Natural killer cell (primary cell): ENCODE data around the gene ATL2. TPM values are rescaled to one million over a fixed set of nuclear protein-coding genes. Genes with fewer than 3 reads are reported as not detected.

Source experiments
- ATAC-seq, 3 donors: fragments of 150-1000 bp in 2 of 3; fragments of 200-7000 bp in 1 of 3; cut with Tn5 transposase; 1 replicate in 1 of 3; 2 replicates in 2 of 3; pipeline ENCODE4 v1.10.0; 2021; ENCODE audit warnings: mild to moderate bottlenecking in 2 of 3, moderate library complexity in 2 of 3
- DNase-seq, 2 donors: peaks; one replicate each; pipeline versions ENCODE4 v3.0.0 to v3.0.0-alpha.2; 2013 to 2021; ENCODE audit warnings: mixed read lengths in 1 of 2
- H3K27ac ChIP-seq: one replicate; pipeline ENCODE4 v1.5.1; 2013; ENCODE audit warnings: mild to moderate bottlenecking, low read length
- H3K27me3 ChIP-seq: one replicate; pipeline ENCODE4 v1.6.1; 2013; ENCODE audit warnings: low read length; ENCODE audit not compliant: control insufficient read depth, insufficient read depth
- H3K36me3 ChIP-seq: one replicate; pipeline ENCODE4 v1.6.1; 2013; ENCODE audit warnings: low read length; ENCODE audit not compliant: control insufficient read depth, insufficient read depth
- H3K4me1 ChIP-seq: one replicate; pipeline ENCODE4 v1.6.1; 2013; ENCODE audit warnings: low read length; ENCODE audit not compliant: control insufficient read depth, insufficient read depth
- H3K4me3 ChIP-seq: one replicate; pipeline ENCODE4 v1.5.1; 2013; ENCODE audit warnings: low read length
- H3K9me3 ChIP-seq: one replicate; pipeline ENCODE4 v1.6.1; 2013; ENCODE audit warnings: low read length; ENCODE audit not compliant: control insufficient read depth, insufficient read depth
- H3K27ac Mint-ChIP-seq, 2 donors: one replicate each; pipeline ENCODE4 v1.8.0; 2022; ENCODE audit warnings: mild to moderate bottlenecking in 2 of 2, mixed read lengths in 2 of 2, moderate library complexity in 1 of 2
- H3K27me3 Mint-ChIP-seq, 2 donors: one replicate each; pipeline ENCODE4 v1.8.0; 2022; ENCODE audit warnings: low read depth in 2 of 2, mixed read lengths in 2 of 2
- H3K36me3 Mint-ChIP-seq: one replicate; pipeline ENCODE4 v1.8.0; 2022; ENCODE audit warnings: mixed read lengths
- H3K4me1 Mint-ChIP-seq, 2 donors: one replicate each; pipeline ENCODE4 v1.8.0; 2022; ENCODE audit warnings: mixed read lengths in 2 of 2
- H3K4me3 Mint-ChIP-seq: one replicate; pipeline ENCODE4 v1.8.0; 2022; ENCODE audit warnings: mild to moderate bottlenecking, moderate library complexity, mixed read lengths
- H3K9me3 Mint-ChIP-seq, 2 donors: one replicate each; pipeline ENCODE4 v1.8.0; 2022; ENCODE audit warnings: mixed read lengths in 2 of 2
- WGBS: methylation state at CpG from one replicate; pipeline ENCODE4 v1.1.7; 2013; ENCODE audit warnings: missing lambda C conversion rate; ENCODE audit not compliant: insufficient coverage; 5-methylcytosine and 5-hydroxymethylcytosine counted together
- intact Hi-C: fragments of 100-400 bp; cut with micrococcal nuclease; formaldehyde crosslinking; loops from one replicate; pipeline ENCODE4 v1.14.2; 2022
- total RNA-seq, 4 donors: library from RNA; stranded (reverse); fragments of 120-200 nt in 1 of 4; gene quantifications; one replicate each; pipeline versions ENCODE4 v1.2.3 to v1.2.4, GENCODE V29; 2013 to 2022
- TF ChIP-seq, protein P1 (sequence below): fragments of 200-600 bp; IDR thresholded peaks from one replicate; pipeline ENCODE4 v1.8.0; 2022; ENCODE audit warnings: antibody characterized with exemption

The ATL2 gene
- total RNA-seq, 3 donors from 2014 or later (not counting 1 experiment from before 2014, with no cell fraction given) = 48.3 to 51.8 (median 51.5) TPM

- Histone ChIP-seq H3K9me3 (no peaks in the 10 kb centered on the region), H3K36me3 (peaks cover 44% of the 10 kb centered on the region)
Observed at GRCh38 chr2:38298539-38298938, 78.5 kb downstream of the ATL2 start.

GRCh38 chr2:38296197-38296780, 80.8 kb downstream of the ATL2 start:
- DNase-seq (peak in 1 of 2 donors; percentile 22), ATAC-seq (no peak)
- Mint-ChIP-seq H3K36me3 (peaks cover 23% of the 10 kb centered on the region), H3K27me3 (no peaks in the 10 kb centered on the region), H3K4me1 (no peaks in the 10 kb centered on the region), H3K4me3 (no peak overlapping the region), H3K27ac (no peak overlapping the region), H3K9me3 (no peaks in the 10 kb centered on the region)
- no peaks in the 10 kb centered on the region for H3K4me1 ChIP-seq
- H3K27me3 ChIP-seq = no peaks in the 10 kb centered on the region
- WGBS = 97% methylated on average over 7 of the region's 7 CpGs
- no peaks in the 10 kb centered on the region for H3K9me3 ChIP-seq
- H3K4me3 ChIP-seq = no peak overlapping the region
- H3K36me3 ChIP-seq = peaks cover 36% of the 10 kb centered on the region
- no peak overlapping the region for H3K27ac ChIP-seq
- TF ChIP-seq, protein P1, sequence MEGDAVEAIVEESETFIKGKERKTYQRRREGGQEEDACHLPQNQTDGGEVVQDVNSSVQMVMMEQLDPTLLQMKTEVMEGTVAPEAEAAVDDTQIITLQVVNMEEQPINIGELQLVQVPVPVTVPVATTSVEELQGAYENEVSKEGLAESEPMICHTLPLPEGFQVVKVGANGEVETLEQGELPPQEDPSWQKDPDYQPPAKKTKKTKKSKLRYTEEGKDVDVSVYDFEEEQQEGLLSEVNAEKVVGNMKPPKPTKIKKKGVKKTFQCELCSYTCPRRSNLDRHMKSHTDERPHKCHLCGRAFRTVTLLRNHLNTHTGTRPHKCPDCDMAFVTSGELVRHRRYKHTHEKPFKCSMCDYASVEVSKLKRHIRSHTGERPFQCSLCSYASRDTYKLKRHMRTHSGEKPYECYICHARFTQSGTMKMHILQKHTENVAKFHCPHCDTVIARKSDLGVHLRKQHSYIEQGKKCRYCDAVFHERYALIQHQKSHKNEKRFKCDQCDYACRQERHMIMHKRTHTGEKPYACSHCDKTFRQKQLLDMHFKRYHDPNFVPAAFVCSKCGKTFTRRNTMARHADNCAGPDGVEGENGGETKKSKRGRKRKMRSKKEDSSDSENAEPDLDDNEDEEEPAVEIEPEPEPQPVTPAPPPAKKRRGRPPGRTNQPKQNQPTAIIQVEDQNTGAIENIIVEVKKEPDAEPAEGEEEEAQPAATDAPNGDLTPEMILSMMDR = no peak
- intact Hi-C loops = no loop called here

More at GRCh38 chr2:38298539-38298938, 78.5 kb downstream of the ATL2 start:
- 85% methylated on average over 2 of the region's 2 CpGs for WGBS
- no peak for DNase-seq
- TF ChIP-seq, protein P1 = no peak
- Histone ChIP-seq H3K4me3 (no peak overlapping the region), H3K4me1 (peaks cover 5% of the 10 kb centered on the region), H3K27me3 (no peaks in the 10 kb centered on the region), H3K27ac (no peak overlapping the region)
- Mint-ChIP-seq H3K27me3 (no peaks in the 10 kb centered on the region), H3K4me3 (no peak overlapping the region), H3K36me3 (peaks cover 23% of the 10 kb centered on the region), H3K4me1 (peaks cover 0 to 9% of the 10 kb centered on the region in 2 donors), H3K9me3 (no peaks in the 10 kb centered on the region), H3K27ac (no peak overlapping the region)
- ATAC-seq = no peak
- intact Hi-C loops = no loop called here

- Mint-ChIP-seq H3K36me3 (peaks cover 23% of the 10 kb centered on the region), H3K27ac (no peak overlapping the region), H3K27me3 (peaks cover 0 to 4% of the 10 kb centered on the region in 2 donors), H3K4me1 (no peaks in the 10 kb centered on the region), H3K9me3 (no peaks in the 10 kb centered on the region), H3K4me3 (no peak overlapping the region)
- no peaks in the 10 kb centered on the region for H3K27me3 ChIP-seq
- DNase-seq = no peak
- intact Hi-C loops = no loop called here
- TF ChIP-seq, protein P1 = no peak
- no peak overlapping the region for H3K27ac ChIP-seq
- ATAC-seq = no peak
- peaks cover 33% of the 10 kb centered on the region for H3K36me3 ChIP-seq
- H3K9me3 ChIP-seq = no peaks in the 10 kb centered on the region
- H3K4me3 ChIP-seq = no peak overlapping the region
- H3K4me1 ChIP-seq = no peaks in the 10 kb centered on the region
Observed at GRCh38 chr2:38294597-38294996, 82.5 kb downstream of the ATL2 start.
